G401 (cell line): ENCODE data around the gene FAM120A. TPM values are rescaled to one million over a fixed set of nuclear protein-coding genes. Genes with fewer than 3 reads are reported as not detected.

ENCODE experiments used
- DNase-seq: peaks from one replicate; pipeline ENCODE4 v3.0.0-alpha.2; 2015; ENCODE audit warnings: low spot score
- in situ Hi-C: cut with HindIII; loops from 2 replicates; pipeline ENCODE4 v1.10.0; 2016; ENCODE audit warnings: low sequenced_read_pairs, mixed read lengths
- total RNA-seq: library from RNA; depleted of rRNA; stranded (reverse); fragments of >200 nt; shearing (Covaris generic); gene quantifications from 2 replicates; pipeline ENCODE4 v1.2.3, GENCODE V29; 2014

The FAM120A gene
- total RNA-seq, 1 experiment from 2014 or later: 37.6 TPM

DNA sequence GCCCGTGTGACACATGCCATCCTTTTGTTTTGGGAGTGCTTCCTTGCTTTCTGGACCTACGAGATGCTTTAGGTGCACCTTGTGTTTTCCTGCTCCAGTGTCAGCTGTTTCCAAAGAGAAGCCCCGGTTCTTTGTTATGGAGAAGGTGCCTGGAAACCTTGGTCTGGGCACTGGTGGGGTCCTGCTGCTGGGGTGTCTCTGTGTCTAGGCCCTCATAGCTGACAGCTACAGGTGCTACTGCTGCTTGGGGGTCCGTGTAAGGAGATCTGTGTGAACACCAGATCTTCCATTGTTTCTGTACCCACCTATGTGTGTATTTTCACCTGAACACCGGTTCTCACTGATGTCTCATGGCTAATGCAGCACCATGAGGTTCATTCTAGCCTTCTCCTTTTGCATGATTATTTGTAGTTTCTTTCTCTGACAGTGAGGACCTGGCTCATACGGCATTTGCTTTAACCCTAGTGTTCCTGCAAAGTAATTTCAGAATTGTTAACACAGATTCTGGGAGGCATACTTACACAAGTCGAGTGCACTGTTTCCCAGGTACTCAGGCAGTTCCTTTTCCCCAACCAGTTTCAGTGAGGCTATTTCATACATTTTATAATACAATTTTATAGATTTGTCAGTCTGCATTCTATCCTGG lies 15.1 kb downstream of the FAM120A start:
- no peak for DNase-seq
- in situ Hi-C loops: no loop called here

DNA sequence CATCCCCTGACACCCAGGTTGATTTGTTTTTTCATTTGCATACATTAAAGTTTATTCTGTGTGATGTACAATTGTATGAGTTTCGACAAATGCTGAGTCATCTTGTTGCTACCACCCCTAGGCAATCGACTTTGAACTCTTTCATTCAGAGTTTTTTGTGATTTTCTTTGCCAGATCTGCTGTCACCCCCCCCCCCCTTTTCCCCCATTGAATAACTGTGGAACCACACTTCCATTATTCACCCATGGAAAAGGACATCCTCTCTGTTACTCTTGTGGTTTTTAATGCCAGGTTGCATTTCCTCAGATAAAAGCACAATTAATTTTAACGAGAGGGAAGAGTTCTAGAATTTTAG lies 15.6 kb downstream of the FAM120A start:
- no peak for DNase-seq
- in situ Hi-C loops: no loop called here

DNA sequence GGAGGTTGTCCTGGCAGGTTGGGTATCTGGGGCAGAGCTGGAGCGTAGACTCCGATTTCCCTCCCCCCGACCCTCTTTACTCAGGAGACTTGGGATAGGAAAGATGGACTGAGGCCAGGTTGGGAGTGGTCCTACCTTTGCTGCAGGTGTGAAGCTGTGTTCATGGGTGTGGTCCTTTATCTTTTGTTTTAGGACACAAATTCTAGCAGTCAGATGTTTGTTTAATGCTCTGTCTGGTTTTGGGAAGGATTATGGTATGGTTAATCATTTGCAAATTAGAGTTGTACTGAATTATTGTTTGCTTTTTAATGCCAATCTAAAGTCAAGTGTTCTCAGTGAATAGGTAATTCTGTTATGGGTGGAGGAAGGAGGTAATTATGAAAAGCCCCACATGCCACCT lies 16.0 kb downstream of the FAM120A start:
- in situ Hi-C loops: no loop called here
- DNase-seq: no peak

DNA sequence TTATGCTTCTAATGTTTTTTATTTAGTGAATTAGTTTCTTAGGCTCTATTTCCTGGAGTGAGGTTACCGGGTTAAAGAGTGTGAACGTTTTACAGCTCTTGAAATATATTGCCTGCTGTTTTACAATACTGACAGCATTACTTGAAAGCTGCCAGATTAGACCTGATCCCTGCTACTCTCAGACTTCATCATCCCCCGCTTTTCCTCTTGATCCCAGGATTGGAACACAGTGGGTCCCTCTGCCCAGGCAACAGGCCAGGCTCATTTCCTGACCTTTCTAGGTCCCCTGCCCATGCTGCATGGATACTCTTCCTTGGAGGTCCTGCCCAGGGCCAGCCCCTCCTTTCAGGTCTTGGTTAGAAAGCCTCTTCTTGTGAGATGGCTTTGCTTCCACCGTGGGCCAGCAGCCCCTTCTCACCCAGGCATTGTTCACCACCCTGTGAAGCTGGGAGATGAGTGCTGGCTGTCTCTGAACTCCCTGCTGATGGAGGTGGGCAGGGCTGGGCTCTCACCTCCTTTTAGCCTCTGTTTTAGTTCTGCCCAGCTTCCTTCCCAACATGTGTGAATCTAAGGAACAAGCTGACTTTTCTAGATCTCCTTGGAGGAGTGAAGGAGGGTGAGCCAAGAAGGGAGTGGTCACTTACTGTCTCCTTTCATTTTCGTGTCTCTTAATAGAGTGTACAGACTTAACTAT lies 17.4 kb downstream of the FAM120A start:
- no peak for DNase-seq
- in situ Hi-C loops: no loop called here

DNA sequence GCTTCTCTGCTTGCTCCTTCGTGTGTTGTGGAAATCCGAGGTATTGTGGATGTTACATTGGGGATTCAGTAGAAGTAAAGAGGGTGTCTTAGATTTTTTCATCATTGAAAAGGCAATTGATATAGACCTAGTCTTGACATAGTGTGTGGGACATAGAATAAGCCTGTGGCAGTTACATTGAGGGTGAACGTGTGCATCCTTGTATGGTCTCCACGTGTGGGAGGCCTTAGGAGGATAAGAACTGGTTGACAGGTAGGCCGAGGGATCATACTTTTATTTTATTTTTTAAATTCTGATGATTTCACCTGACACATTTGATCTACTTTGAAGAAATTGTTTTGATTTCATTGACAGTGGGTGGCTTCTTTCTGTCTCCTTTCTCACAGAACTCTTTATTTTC lies 18.9 kb downstream of the FAM120A start:
- in situ Hi-C loops: no loop called here
- no peak for DNase-seq

DNA sequence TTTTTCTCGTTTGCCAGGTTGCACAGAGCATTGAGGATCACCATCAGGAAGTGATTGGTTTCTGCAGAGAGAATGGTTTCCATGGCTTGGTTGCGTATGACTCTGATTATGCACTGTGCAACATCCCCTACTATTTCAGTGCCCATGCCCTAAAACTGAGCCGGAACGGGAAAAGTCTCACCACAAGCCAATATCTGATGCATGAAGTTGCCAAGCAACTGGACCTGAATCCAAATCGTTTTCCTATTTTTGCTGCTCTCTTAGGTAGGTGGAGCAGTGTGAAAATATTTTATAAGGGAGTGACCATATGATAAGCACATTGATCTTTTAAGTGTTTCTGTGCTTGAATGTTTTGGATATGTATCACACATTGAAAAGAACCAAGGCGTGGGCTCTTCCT lies 19.6 kb downstream of the FAM120A start:
- in situ Hi-C loops: no loop called here
- DNase-seq: no peak

DNA sequence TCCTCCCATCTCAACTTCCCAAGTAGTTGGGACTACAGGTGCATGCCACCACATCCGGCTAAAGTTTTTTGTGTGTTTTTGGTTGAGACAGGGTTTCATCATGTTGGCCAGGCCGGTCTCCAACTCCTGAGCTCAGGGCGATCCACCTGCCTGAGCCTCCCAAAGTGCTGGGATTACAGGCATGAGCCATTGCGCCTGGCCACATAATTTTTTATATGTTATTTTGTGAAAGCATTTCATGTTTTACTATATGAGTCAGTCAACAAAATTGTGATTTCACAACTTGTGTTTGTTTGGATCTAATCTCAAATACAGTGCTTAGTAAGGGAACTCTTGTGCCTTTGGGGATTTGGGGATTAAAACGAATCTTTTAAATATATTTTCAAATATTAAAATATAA lies 21.9 kb downstream of the FAM120A start:
- no peak for DNase-seq
- in situ Hi-C loops: no loop called here

DNA sequence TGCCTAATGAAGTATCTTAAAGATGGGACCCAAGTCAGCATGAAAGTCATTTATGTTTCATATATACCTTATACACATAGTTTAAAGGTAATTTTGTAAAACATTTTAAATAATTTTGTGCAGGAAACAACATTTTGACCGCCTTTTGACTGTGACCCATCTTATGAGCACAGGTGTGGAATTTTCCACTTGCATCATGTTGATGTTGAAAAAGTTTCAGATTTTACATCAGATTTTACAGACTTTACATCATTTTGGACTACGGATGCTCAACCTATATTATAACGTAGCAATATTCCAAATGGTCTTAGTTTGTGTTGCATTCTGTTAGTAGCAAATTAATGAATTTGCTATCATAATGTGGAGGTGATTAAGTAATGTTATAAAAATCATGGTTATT lies 23.6 kb downstream of the FAM120A start:
- in situ Hi-C loops: no loop called here
- no peak for DNase-seq

DNA sequence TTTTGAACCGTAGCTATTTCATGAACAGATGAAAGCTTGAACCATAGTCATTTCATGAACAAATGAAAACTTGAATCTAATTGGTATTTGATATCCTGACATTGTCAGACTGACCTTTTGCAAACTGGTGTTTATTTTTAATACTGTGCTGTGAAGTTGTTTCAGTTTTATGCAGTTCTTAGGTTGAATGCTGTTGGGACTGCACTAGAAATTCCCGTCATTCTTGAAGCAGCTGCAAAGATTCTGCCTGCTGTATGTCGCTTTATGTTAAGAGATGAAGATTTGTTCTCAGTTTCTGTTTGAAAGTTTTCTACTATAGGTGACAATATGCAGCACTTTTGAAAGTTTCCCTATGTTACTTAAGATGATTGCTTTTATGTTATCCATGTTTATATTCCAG lies 24.4 kb downstream of the FAM120A start:
- in situ Hi-C loops: no loop called here
- no peak for DNase-seq

DNA sequence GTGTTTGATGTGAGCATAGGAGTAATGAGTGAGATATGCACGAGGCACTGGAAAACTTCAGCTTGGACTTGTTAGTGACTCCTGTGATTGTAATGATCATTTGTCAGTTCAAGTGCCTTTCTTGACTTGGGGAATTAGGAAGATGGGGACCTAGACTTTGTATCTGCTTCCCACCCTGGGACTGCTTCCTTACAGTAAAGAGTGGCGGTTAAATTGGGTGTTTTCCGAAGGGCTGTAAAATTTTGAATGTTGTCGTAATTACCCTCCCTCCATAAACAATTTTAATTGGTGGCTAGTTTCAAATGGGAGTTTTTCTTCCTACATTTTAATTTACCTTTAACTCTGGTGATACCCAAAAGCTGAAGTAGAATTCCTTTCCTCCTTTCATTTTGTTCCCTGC lies 25.4 kb downstream of the FAM120A start:
- in situ Hi-C loops: no loop called here
- DNase-seq: no peak

DNA sequence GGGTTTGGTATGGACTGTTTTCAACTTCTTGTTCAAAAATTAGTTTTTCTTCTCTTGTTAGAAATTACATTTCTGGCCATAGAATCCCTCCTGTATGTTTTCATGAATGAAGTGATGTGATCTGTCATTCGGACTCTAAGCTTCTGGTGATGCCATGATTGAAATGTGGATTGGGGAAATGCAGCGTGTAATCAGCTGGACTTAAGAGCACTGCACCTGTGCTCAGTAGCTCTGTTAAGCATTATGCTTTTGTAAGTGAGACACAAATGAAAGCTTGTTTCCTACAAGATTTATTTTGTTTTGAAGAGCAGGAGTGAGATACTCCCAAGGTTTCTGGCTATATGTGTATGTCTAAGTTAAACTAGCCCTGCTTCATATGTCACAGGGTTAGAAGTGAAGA lies 25.9 kb downstream of the FAM120A start:
- in situ Hi-C loops: no loop called here
- DNase-seq: no peak

DNA sequence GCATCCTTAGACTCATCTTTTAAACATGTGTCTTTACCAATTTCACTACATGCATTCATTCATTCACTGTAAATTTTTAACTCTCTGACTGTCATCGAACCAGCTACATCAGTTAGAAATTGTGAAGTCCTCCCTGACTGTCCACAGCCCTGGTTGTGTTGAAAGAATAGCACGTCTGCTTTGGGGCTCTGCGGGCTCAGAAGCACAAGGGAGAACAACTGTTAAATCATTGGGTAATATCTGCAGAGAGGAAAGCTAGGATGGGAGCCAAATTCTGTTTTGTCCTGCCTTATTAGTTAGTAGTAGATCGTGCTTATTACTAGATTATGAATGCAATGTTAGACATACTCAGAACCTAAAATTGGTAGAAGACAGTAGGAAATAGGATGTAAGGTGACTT lies 28.2 kb downstream of the FAM120A start:
- in situ Hi-C loops: no loop called here
- peak; percentile 28 for DNase-seq

DNA sequence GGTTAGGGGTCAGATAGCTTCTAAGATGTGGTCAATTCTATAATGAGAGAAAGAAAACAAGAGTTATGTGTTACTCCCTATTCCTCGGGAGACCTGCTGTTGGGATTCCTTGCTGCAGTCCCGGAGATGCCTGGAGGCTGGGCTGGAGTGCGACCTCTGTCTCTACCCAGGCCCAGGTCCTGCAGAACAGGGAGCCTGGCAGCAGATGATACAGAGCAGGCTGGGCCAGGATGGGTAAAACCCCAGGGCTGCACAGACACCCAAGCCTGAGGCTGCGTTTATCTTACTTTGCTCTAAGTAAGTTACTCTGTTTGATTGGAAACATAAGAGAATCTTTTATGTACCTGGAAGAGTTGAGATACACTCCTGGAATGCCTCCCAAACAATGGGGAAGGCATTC lies 28.8 kb downstream of the FAM120A start:
- no peak for DNase-seq
- in situ Hi-C loops: no loop called here

DNA sequence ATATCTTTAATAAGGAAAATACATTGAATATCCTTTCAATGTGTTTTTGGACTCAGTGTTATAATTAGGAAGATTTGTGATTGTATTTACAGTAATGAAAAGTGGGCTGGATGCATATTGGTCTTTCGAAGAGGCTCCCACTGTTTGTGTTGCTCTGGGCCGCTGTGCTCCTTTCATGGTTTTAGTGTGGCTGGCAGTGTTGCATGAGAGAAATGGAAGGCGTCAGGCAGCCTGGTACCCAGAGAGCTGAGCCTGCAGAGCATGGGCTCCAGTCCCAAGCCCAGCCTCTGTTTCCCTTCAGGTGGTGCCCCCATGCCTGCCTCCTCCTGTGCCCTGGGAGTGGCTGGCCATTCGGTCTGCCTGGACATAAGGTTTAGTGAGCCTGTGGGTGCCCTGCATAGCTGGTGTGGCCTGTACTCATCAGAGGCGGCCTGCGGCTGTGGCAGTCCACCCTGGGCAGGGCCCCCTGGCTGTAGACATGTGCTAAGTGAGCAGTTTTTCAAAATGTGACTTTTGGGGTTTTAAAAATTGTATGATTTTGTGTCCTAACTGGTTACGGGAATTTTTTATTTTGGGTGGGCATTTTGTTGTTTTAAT lies 29.3 kb downstream of the FAM120A start:
- in situ Hi-C loops: no loop called here
- peak; percentile 43 for DNase-seq

DNA sequence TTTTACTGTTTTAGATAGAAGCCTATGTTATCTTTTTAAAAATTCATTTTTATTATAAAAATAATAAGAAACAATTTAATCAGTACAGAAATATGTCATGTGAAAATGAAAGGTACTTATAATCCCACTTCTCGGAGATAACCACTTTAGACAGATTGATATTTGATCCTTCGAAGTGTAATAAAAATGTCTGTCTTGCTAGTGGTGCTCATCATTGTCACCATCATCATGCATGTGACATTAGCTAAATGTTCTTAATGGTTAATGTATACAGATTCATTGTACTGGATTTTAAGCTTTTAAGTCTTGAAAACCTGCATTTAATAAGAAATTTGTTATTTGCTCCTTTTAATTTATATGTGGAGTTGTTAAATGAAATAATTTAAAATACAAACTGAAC lies 32.0 kb downstream of the FAM120A start:
- no peak for DNase-seq
- in situ Hi-C loops: no loop called here

DNA sequence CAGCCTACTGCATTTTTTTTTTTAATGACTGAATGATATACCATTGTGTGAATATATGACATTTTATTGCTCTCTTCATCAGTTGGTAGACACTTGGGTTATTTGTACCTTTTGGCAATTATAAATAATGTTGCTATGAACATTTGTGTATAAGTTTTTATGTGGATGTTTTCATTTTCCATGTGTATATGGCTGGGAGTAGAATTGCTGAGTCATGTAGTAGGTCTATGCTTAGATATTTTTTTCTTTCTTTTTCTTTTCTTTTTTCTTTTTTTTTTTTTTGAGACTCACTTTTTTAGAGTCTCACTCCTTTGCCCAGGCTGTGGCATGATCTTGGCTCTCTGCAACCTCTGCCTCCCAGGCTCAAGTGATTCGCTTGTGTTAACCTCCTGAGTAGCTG lies 34.8 kb downstream of the FAM120A start:
- in situ Hi-C loops: no loop called here
- no peak for DNase-seq

DNA sequence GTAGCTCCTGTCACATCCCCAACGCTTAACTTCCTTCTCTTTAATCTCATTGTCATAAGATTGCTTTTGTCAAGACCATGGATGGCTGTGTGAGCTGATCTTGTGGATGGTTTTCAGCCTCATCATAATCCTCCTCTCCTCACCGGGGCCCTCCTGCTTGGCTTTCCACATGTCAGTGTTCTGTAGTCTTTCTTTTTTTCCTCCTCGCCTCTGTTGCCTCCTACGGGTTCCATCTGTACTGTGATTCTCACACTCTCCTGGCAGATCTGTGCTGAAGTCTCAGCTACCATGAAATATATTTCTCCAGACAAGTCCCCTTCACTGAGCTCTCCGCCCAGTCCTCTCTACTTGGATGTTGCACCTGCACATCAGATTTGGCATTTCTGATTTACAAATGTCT lies 36.8 kb downstream of the FAM120A start:
- peak; percentile 60 for DNase-seq
- in situ Hi-C loops: no loop called here

DNA sequence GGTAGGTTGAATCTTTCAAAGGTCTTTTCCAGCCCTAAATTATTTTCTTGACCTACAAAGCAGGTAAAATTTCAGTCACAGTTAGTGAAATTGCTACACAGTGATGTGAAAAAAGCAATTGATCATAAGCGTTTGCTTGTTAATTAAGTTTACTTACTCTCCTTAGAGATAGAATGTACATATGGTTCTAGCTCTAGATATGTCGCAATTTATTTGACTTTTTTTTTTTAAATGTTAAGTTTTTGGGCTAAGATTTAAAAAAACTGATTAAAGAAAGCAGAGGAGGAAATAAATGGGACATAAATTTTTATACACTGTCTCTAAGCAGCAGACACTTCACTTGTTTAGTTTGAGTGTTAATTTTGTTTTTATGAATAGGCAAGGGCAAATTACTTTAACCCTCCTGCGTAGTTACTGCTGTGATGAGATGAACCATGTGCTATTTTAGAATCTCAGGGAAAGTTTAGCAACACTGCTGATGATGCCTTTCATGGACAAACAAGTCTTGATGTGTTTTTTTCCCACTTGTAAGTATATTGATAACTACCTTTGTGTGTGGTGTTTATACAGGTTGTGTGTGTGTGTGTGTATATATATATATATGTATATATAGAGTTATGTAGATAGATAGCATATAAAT lies 40.2 kb downstream of the FAM120A start:
- in situ Hi-C loops: no loop called here
- no peak for DNase-seq

DNA sequence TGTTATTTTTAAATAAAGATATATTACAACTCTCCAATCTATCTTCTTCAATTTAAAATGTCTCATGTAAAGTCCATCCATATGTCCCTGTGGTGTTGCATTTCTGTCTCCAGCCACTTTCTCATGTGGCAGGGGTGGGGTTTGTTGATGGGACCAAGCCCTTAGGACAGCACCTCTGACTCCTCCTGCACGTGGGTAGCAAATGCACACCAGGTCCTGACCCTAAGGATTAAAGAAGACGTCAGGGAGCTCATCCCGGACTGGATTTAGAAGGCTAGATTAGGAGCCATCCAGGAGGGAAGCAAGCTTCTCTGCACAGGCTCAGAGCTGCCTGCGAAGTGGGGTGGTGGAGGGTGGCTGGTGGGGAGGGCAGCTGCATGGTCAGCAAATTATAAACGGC lies 40.8 kb downstream of the FAM120A start:
- DNase-seq: no peak
- in situ Hi-C loops: no loop called here

DNA sequence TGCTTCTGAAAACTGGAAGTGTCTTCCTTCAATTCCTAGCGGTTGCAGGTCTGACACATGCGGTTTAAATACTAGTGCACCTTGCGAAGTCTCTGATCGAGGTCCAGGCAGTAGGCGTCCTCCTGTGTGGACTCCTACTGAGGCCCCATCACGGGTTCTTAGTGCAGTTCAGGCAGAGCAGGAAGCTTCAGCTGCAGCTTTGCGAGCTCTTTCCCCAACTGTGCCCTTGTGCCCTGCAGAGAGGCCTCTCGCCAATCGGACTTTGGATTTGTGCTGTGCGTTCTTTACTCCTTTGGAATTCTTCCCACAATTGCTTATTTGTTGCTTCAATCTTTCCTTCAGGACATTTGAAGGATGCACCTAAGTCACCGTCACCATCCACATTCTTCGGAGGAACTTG lies 42.5 kb downstream of the FAM120A start:
- DNase-seq: no peak
- in situ Hi-C loops: no loop called here

DNA sequence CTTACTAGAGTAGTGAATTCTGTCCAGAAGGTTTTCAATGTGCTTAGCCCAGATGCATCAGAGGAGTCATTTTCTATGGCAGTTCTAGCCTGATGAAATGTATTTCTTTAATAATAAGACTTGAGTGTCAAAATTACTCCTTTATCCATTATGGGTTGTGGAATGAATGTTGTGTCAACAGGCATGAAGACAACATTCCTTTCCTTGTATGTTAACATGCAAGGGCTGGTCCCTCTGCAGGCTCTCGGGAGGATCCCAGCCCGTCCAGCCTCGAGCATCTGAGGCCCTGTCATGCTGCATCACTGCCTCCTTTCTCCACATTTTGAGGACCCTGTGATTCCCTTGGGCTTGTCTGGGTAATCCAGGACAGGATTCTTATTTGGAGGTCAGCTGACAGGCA lies 44.8 kb downstream of the FAM120A start:
- in situ Hi-C loops: no loop called here
- no peak for DNase-seq
